ENCODE measurements around the gene UQCRC2. TPM values are rescaled to one million over a fixed set of nuclear protein-coding genes. Genes with fewer than 3 reads are reported as not detected.

The UQCRC2 gene
- total RNA-seq, 1 experiment from 2014 or later: 249 TPM

GRCh38 chr16:21986692-21987246, 33.6 kb downstream of the UQCRC2 start:
- no peaks in the 10 kb centered on the region for H3K9me2 ChIP-seq (ENCODE audit: insufficient read depth)
- CTCF ChIA-PET: interaction anchor here (2.4 kb wide), 1 partner anchor 91 kb away, joined by 6 read pairs; no protein-coding TSS in a partner anchor
- H3K4me2 ChIP-seq (ENCODE audit: low read length): no peak overlapping the region
- no peaks in the 10 kb centered on the region for H3K9me3 ChIP-seq (ENCODE audit: control insufficient read depth in 1 of 2, insufficient read depth in 1 of 2, low read depth in 1 of 2, low read length in 2 of 2)
- RAD21 ChIA-PET (ENCODE audit: low non-redundant PET in 1 of 2, low total read pairs in 2 of 2, uncharacterized antibody in 2 of 2, unreplicated experiment in 2 of 2): no interaction called here
- no TSS peak for BruUV-seq (replicated peaks)
- H3K36me3 ChIP-seq (ENCODE audit: control insufficient read depth in 1 of 2, insufficient read depth in 2 of 2, low read length in 2 of 2): peaks cover 20 to 26% of the 10 kb centered on the region in 2 experiments
- ATAC-seq (no peak), DNase-seq (ENCODE audit: low read depth, low spot score) (no peak)
- POLR2A ChIA-PET: no interaction called here
- no peak overlapping the region for H2AFZ ChIP-seq (ENCODE audit: low read depth, low read length, poor library complexity, severe bottlenecking)
- H3K4me1 ChIP-seq (ENCODE audit: control insufficient read depth in 1 of 2, insufficient read depth in 2 of 2, low read length in 2 of 2): peaks cover 0 to 22% of the 10 kb centered on the region in 2 experiments; a peak in 2 of 4 replicates
- no peaks in the 10 kb centered on the region for H3K27me3 ChIP-seq (ENCODE audit: insufficient read depth, low read length)
- TF ChIP-seq EGR1 (IDR thresholded peaks at IDR 0.05; ENCODE audit: low read depth) (no peak), POLR2A (IDR thresholded peaks at IDR 0.05; ENCODE audit: borderline replicate concordance, extremely low read depth, insufficient read depth, insufficient read length) (no peak), SIN3A (IDR thresholded peaks at IDR 0.05; ENCODE audit: low read depth) (no peak), ZBTB33 (IDR thresholded peaks at IDR 0.05; ENCODE audit: extremely low read depth, insufficient replicate concordance, low read length) (no peak), MAX (IDR thresholded peaks at IDR 0.05) (no peak)
- TF ChIP-seq, protein P1, sequence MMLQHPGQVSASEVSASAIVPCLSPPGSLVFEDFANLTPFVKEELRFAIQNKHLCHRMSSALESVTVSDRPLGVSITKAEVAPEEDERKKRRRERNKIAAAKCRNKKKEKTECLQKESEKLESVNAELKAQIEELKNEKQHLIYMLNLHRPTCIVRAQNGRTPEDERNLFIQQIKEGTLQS (IDR thresholded peaks at IDR 0.05): no peak
- H3K27ac ChIP-seq (ENCODE audit: low read depth, low read length): no peak overlapping the region
- no peak overlapping the region for H3K9ac ChIP-seq (ENCODE audit: low read length)
- intact Hi-C loops (cut with micrococcal nuclease): no loop called here
- H3K79me2 ChIP-seq (ENCODE audit: insufficient read depth, low read length): no peaks in the 10 kb centered on the region
- H4K20me1 ChIP-seq (ENCODE audit: insufficient read depth): no peaks in the 10 kb centered on the region
- H3K4me3 ChIP-seq (replicated peaks in 1 of 2; ENCODE audit: low read depth in 1 of 2, low read length in 2 of 2): no peak overlapping the region

- Histone ChIP-seq H3K27me3 (ENCODE audit: insufficient read depth, low read length) (no peaks in the 10 kb centered on the region), H3K9ac (ENCODE audit: low read length) (no peak overlapping the region), H4K20me1 (ENCODE audit: insufficient read depth) (no peaks in the 10 kb centered on the region), H3K4me3 (replicated peaks in 1 of 2; ENCODE audit: low read depth in 1 of 2, low read length in 2 of 2) (no peak overlapping the region), H3K9me2 (ENCODE audit: insufficient read depth) (no peaks in the 10 kb centered on the region), H3K4me2 (ENCODE audit: low read length) (no peak overlapping the region), H3K4me1 (ENCODE audit: control insufficient read depth in 1 of 2, insufficient read depth in 2 of 2, low read length in 2 of 2) (peaks cover 0 to 22% of the 10 kb centered on the region in 2 experiments; a peak in 2 of 4 replicates), H2AFZ (ENCODE audit: low read depth, low read length, poor library complexity, severe bottlenecking) (no peak overlapping the region), H3K36me3 (ENCODE audit: control insufficient read depth in 1 of 2, insufficient read depth in 2 of 2, low read length in 2 of 2) (peaks cover 20 to 22% of the 10 kb centered on the region in 2 experiments), H3K27ac (ENCODE audit: low read depth, low read length) (no peak overlapping the region), H3K9me3 (ENCODE audit: control insufficient read depth in 1 of 2, insufficient read depth in 1 of 2, low read depth in 1 of 2, low read length in 2 of 2) (no peaks in the 10 kb centered on the region), H3K79me2 (ENCODE audit: insufficient read depth, low read length) (no peaks in the 10 kb centered on the region)
- POLR2A ChIA-PET: no interaction called here
- intact Hi-C loops (cut with micrococcal nuclease): no loop called here
- DNase-seq (ENCODE audit: low read depth, low spot score) (no peak), ATAC-seq (no peak; the same call in 1 of the 2 replicates)
- no TSS peak for BruUV-seq (replicated peaks)
- TF ChIP-seq ZNF274 (IDR thresholded peaks at IDR 0.05; ENCODE audit: low read depth, low read length) (no peak), POLR2AphosphoS5 (IDR thresholded peaks at IDR 0.05; ENCODE audit: low read depth, low read length) (no peak)
- CTCF ChIA-PET: interaction anchor here (2.4 kb wide), 1 partner anchor 90 kb away, joined by 6 read pairs; no protein-coding TSS in a partner anchor
- RAD21 ChIA-PET (ENCODE audit: low non-redundant PET in 1 of 2, low total read pairs in 2 of 2, uncharacterized antibody in 2 of 2, unreplicated experiment in 2 of 2): no interaction called here
Measured at GRCh38 chr16:21987498-21987897, 34.3 kb downstream of the UQCRC2 start.
